Stomach (tissue), 4 donors: ENCODE measurements around the gene KIF21B.

Experiments used
- CTCF ChIP-seq, 7 experiments: fragments of 450-650 bp in 4 of 7; fragments of 200-600 bp in 3 of 7; sonication (generic) in 3 of 7; IDR thresholded peaks; one replicate each; pipeline ENCODE4 v1.5.1; 2016 to 2019; ENCODE audit warnings: antibody characterized with exemption in 7 of 7, control low read depth in 2 of 7, mild to moderate bottlenecking in 1 of 7
- POLR2A ChIP-seq, 4 donors: fragments of 450-650 bp; IDR thresholded peaks; one replicate each; pipeline ENCODE4 v1.6.1; 2016; ENCODE audit warnings: antibody characterized with exemption in 4 of 4, control low read depth in 2 of 4, mild to moderate bottlenecking in 1 of 4, moderate library complexity in 1 of 4
- POLR2AphosphoS5 ChIP-seq, 3 donors: sonication (generic); formaldehyde crosslinking; IDR thresholded peaks; one replicate each; pipeline ENCODE4 v1.6.1; 2016; ENCODE audit warnings: antibody characterized with exemption in 3 of 3

GRCh38 chr1:200945111-200945510 is 78.4 kb downstream of the KIF21B start:
- TF ChIP-seq POLR2AphosphoS5 (IDR thresholded peaks at IDR 0.05) (no peak), CTCF (IDR thresholded peaks at IDR 0.05) (no peak), POLR2A (IDR thresholded peaks at IDR 0.05) (no peak)
